GM18502 (cell line): ENCODE results near the gene WSCD2.
A peak's percentile ranks its signal among the peaks of the same experiment; 100 is the strongest.

Source experiments
- ATAC-seq: cut with Tn5 transposase; IDR thresholded peaks from one replicate; pipeline ENCODE4 v1.9.1; 2021; ENCODE audit warnings: mild to moderate bottlenecking; ENCODE audit not compliant: unreplicated experiment, poor library complexity

WSCD2 gene

GRCh38 chr12:108106599-108106998, 22.5 kb upstream of the WSCD2 start:
- no peak for ATAC-seq

GRCh38 chr12:108107293-108107692, 21.8 kb upstream of the WSCD2 start:
- ATAC-seq: no peak

- ATAC-seq: no peak
These were observed 19.6 kb upstream of the WSCD2 start for GRCh38 chr12:108109504-108109903.

- no peak for ATAC-seq
These were observed 19.1 kb upstream of the WSCD2 start for GRCh38 chr12:108109954-108110353.

- no peak for ATAC-seq
These were observed 18.2 kb upstream of the WSCD2 start for GRCh38 chr12:108110844-108111243.

GRCh38 chr12:108112832-108113556, 16.1 kb upstream of the WSCD2 start:
- no peak for ATAC-seq

GRCh38 chr12:108115123-108116121, 13.7 kb upstream of the WSCD2 start:
- ATAC-seq: no peak

GRCh38 chr12:108116254-108116653, 12.8 kb upstream of the WSCD2 start:
- no peak for ATAC-seq

GRCh38 chr12:108116699-108117098, 12.4 kb upstream of the WSCD2 start:
- ATAC-seq: no peak

GRCh38 chr12:108117163-108117849, 11.8 kb upstream of the WSCD2 start:
- ATAC-seq: no peak

GRCh38 chr12:108117902-108118301, 11.2 kb upstream of the WSCD2 start:
- ATAC-seq: no peak

- peak; percentile 76 for ATAC-seq
These were observed 9.7 kb upstream of the WSCD2 start for GRCh38 chr12:108119126-108119973.

- ATAC-seq: no peak
These were observed 8.9 kb upstream of the WSCD2 start for GRCh38 chr12:108119974-108120862.

GRCh38 chr12:108120863-108121165, 8.3 kb upstream of the WSCD2 start:
- ATAC-seq: no peak

- ATAC-seq: no peak
These were observed 7.8 kb upstream of the WSCD2 start for GRCh38 chr12:108121320-108121719.

GRCh38 chr12:108121728-108122471, 7.2 kb upstream of the WSCD2 start:
- no peak for ATAC-seq

GRCh38 chr12:108122644-108123043, 6.4 kb upstream of the WSCD2 start:
- ATAC-seq: no peak

- ATAC-seq: no peak
These were observed 5.7 kb upstream of the WSCD2 start for GRCh38 chr12:108123402-108123801.
